ENCODE data around the gene BEGAIN. TPM values are rescaled to one million over a fixed set of nuclear protein-coding genes. Genes with fewer than 3 reads are reported as not detected.
A peak's percentile ranks its signal among the peaks of the same experiment; 100 is the strongest.

The BEGAIN gene
- total RNA-seq, 8 experiments from 2014 or later = 2.6 to 16.0 (median 3.8) TPM

DNA sequence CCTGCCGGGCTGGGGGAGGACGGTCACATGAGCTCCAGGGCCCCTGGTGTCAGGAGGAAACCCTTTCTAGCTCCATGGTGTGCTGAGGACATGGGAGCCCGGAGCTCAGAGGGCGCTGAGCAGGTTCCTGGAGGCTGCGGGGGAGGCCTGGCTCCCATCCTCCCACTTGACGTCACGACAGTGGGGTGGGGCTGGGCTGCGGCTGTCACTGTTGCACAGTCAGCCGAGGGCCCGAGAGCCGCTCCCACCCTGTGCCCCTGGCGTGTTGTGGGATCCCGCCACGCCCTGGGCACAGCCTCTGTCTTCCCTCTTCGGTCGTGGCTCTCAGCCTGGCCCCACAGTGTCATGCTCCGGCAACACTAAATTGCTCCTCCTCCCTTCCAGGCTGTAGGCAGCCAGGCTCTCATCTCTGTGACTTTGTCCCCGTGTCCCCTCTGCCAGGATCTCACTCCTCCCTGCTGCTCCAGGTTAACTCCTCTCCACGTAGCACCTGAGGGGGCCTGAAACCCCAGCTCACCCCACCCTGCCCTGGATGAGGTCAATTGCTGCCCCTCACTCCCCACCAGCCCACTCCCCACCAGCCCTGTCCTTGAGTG, 33.0 kb downstream of the BEGAIN start:
- Histone ChIP-seq H3K27ac (no peak overlapping the region), H3K4me3 (no peak overlapping the region), H3K4me1 (replicated peaks in 1 of 2) (peaks cover 18 to 20% of the 10 kb centered on the region in 2 donors)
- ATAC-seq (replicated peaks in 6 of 8) = peak; percentile 3 to 77 (median 47)
- in situ Hi-C loops (cut with MboI; ENCODE audit: low pct_unique_long_range_greater_than_20kb in 2 of 9, low sequenced_read_pairs in 9 of 9, unreplicated experiment in 9 of 9) = no loop called here
- 0 to 83% methylated on average over 1 to 4 of the region's 19 CpGs; no CpG with 5 or more reads in 8 of the 10 experiments for WGBS, 10 experiments

DNA sequence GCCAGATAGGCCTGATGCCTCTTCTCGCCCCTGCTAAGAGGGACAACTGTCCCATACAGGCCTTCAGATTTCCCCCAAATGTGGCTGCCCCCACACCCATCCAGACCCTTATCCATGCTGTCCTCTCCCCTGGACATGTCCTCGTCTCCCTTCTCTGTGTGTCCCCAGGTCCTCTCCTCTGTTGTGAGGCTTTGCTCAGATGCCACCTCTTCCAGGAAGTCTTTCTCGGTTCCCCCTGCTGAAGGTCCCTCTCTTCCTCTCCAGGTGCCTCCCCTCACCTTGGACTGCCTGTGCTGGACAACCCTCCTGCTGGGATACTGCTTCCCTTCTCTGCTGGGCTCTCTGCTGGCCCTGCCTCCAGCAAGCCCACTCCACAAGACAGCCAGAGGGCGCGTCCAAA, 33.7 kb downstream of the BEGAIN start:
- in situ Hi-C loops (cut with MboI; ENCODE audit: low pct_unique_long_range_greater_than_20kb in 2 of 9, low sequenced_read_pairs in 9 of 9, unreplicated experiment in 9 of 9) = no loop called here
- no peak for ATAC-seq (replicated peaks in 6 of 8)
- 80 to 93% methylated on average over 1 to 3 of the region's 5 CpGs; no CpG with 5 or more reads in 8 of the 10 experiments for WGBS, 10 experiments

DNA sequence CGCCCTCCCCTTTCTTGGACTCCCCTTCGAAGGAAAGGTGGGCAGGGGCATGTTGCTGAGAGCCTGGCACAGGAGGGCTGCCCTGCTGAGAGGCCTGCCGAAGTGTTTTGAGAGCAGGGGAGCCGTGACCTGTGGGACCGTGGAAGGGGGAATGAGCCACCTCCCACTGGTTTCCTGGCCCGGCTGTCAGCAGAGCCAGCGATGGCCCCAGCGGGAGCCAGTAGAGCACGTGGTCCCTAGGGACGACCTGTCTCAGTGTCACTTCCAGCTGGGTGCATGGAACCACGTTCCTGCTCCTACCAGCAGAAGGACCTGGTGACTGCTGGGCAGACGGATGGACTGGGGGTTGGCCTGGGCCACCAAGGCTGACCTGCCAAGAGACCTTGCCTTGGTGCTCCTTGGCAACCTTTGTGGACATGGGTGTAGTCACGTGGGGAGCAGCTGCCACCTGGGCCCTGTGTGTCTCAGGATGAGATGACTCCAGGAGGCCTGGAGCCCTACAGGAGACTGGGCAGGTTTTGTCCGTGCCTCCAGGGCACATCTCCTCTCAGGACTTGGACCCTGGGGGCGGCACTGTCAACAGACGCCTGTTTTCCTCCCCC, 34.6 kb downstream of the BEGAIN start:
- in situ Hi-C loops (cut with MboI; ENCODE audit: low pct_unique_long_range_greater_than_20kb in 2 of 9, low sequenced_read_pairs in 9 of 9, unreplicated experiment in 9 of 9) = no loop called here
- 73 to 93% (median 80%) methylated on average over 1 to 7 of the region's 16 CpGs; no CpG with 5 or more reads in 5 of the 10 experiments for WGBS, 10 experiments
- no peak for ATAC-seq (replicated peaks in 6 of 8)

More for the DNA sequence above, 33.7 kb downstream of the BEGAIN start:
- Histone ChIP-seq H3K4me3 (no peak overlapping the region), H3K4me1 (replicated peaks in 1 of 2) (peaks cover 18 to 20% of the 10 kb centered on the region in 2 donors), H3K27ac (no peak overlapping the region)

DNA sequence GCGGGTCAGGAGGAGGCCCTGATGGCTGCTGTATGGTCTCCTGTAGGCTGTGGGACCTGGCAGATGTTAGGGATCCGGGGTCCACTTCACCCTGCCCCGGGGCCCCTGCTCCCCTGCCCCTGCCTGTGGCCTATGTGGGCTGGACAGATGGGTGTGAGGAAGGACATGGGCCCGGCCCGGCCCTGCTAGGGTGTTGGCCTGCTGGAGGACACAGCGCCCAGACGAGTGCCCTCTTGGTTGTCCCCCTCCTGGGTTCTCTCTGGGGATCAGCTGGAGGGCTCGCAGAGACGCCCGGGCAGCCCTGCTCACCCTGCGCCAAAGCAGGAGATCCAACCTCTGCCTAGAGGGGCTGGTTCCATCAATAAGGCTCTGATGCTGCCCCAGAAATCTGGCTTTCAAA, 36.2 kb downstream of the BEGAIN start:
- no peak for ATAC-seq (replicated peaks in 6 of 8)
- in situ Hi-C loops (cut with MboI; ENCODE audit: low pct_unique_long_range_greater_than_20kb in 2 of 9, low sequenced_read_pairs in 9 of 9, unreplicated experiment in 9 of 9) = no loop called here
- peaks cover 12 to 16% of the 10 kb centered on the region in 2 donors for H3K4me1 ChIP-seq (replicated peaks in 1 of 2)
- H3K27ac ChIP-seq = no peak overlapping the region
- 75 to 100% (median 80%) methylated on average over 3 of the region's 11 CpGs; no CpG with 5 or more reads in 7 of the 10 experiments for WGBS, 10 experiments
- no peak overlapping the region for H3K4me3 ChIP-seq

More for the DNA sequence above, 34.6 kb downstream of the BEGAIN start:
- Histone ChIP-seq H3K27ac (no peak overlapping the region), H3K4me3 (no peak overlapping the region), H3K4me1 (replicated peaks in 1 of 2) (peaks cover 18 to 20% of the 10 kb centered on the region in 2 donors)

DNA sequence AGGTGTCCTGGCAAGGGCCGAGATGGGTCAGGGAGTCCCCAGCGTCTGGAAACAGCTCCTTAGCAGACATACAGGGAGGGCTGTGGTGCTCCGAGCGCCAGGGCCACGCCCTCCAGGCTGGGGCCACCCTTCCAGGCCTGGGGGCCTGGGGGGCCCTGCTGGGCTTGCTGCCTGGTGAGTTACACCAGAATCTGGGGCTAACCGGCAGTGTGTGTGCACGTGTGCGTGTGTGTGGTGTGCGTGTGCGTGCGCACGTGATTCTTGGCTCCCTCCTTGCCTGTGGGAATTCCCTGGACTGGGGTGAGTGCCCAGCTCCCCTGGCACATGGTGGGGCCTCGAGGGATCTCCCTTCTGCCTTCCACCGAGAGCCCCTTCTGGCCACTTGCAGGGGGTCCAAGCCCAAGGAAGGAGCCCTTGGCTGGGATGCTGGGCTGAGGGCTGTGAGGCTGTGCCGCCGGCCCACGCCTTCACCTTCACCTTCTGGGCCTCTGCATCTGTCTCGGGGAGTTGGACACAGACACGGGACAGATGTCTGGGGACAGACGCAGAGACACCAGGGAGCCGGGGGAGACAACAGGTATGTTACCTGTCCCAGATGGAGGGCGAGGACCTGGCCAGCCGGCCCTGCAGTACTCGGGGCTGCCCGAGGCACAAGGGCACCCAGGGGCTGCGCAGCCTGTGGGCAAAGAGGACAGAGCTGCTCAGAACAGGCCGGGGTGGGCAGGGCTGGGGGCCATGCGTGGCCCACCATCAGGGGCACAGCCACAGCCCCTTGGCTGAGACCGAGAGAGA, 37.2 kb downstream of the BEGAIN start:
- 80% methylated on average over 1 of the region's 29 CpGs; no CpG with 5 or more reads in 9 of the 10 experiments for WGBS, 10 experiments
- in situ Hi-C loops (cut with MboI; ENCODE audit: low pct_unique_long_range_greater_than_20kb in 2 of 9, low sequenced_read_pairs in 9 of 9, unreplicated experiment in 9 of 9) = no loop called here
- Histone ChIP-seq H3K27ac (no peak overlapping the region), H3K4me1 (replicated peaks in 1 of 2) (peaks cover 3 to 8% of the 10 kb centered on the region in 2 donors), H3K4me3 (no peak overlapping the region)
- ATAC-seq (replicated peaks in 6 of 8) = peak in 6 of 8 experiments; percentile 10 to 15 (median 12)

DNA sequence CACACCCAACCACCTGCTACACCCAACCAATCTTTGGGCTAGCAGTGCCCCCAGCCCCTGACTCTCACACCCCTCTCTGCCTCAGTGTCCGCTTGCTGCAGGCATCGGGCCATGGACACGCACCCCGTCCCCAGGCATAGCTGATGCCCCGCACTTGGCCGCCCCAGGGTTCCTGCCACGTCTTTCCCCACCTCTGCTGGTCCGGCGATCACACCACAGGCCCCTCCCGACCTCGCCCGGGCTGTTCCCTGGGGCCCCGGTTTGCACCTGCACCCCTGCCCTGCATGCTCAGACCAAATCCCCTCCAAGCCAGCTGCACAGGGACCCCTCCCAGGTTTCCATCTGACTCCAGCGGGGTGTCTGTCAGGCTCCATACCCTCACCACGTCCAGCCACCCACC, 38.3 kb downstream of the BEGAIN start:
- no peak for ATAC-seq (replicated peaks in 6 of 8)
- Histone ChIP-seq H3K27ac (no peak overlapping the region), H3K4me1 (replicated peaks in 1 of 2) (peaks cover 0 to 7% of the 10 kb centered on the region in 2 donors), H3K4me3 (no peak overlapping the region)
- 100% methylated on average over 1 of the region's 15 CpGs; no CpG with 5 or more reads in 9 of the 10 experiments for WGBS, 10 experiments
- in situ Hi-C loops (cut with MboI; ENCODE audit: low pct_unique_long_range_greater_than_20kb in 2 of 9, low sequenced_read_pairs in 9 of 9, unreplicated experiment in 9 of 9) = no loop called here

DNA sequence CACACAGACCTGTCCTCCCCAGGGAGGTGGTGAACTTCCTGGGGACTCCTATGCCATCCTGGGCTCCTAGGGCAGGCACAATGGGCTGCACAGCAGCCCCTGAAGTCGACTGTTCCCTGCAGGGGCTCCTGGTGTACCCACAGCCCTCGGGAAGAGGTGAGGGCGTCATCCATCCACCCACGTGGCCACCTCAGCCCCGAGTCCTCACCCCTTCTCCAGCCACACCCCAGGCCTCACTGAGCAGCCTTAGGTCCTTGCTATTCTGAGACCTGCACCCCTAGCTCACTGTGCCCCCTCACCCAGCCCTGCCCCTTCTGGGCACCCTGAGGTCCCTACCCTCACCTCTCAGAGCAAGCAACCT, 38.9 kb downstream of the BEGAIN start:
- no peak for ATAC-seq (replicated peaks in 6 of 8)
- Histone ChIP-seq H3K27ac (no peak overlapping the region), H3K4me3 (no peak overlapping the region), H3K4me1 (replicated peaks in 1 of 2) (peaks cover 0 to 5% of the 10 kb centered on the region in 2 donors)
- in situ Hi-C loops (cut with MboI; ENCODE audit: low pct_unique_long_range_greater_than_20kb in 2 of 9, low sequenced_read_pairs in 9 of 9, unreplicated experiment in 9 of 9) = no loop called here
- WGBS, 10 experiments = 0 to 80% methylated on average over 1 of the region's 5 CpGs; no CpG with 5 or more reads in 8 of the 10 experiments

DNA sequence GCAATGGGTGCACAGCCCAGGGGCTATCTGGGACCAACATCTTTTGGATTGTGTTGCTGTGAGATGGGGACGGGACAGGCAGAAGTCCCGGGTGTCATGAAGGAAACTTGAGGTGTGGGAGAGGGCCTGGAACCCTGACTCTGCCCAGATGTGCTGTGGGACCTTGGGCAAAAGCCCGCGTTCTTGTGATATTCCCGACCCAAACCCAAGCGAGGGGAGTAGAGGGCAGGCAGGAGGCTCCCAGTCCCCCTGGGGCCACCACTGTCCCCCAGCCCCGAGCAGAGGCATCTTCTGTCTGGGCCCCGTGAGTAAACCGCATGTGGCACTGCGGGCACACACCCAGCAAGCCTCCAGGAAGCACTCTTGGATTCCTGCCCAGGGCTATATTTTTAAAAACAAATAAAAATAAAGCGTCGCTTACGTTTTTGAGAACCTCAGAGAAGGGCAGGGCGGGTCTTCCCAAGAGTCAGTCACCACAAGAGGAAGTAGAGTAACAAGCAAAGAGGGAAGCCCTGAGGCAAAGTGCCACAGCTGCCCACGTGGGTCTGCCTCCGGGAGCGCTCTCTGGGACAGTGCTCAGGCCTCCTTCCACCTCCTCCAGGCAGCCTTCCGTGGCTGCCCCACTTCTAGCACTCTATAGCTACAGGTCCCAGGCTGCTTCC, 39.5 kb downstream of the BEGAIN start:
- peak in 2 of 8 experiments; percentile 12 to 68 for ATAC-seq (replicated peaks in 6 of 8)
- WGBS, 10 experiments = 44 to 88% (median 85%) methylated on average over 1 to 7 of the region's 18 CpGs; no CpG with 5 or more reads in 6 of the 10 experiments
- Histone ChIP-seq H3K4me1 (replicated peaks in 1 of 2) (peaks cover 0 to 5% of the 10 kb centered on the region in 2 donors), H3K27ac (no peak overlapping the region), H3K4me3 (no peak overlapping the region)
- in situ Hi-C loops (cut with MboI; ENCODE audit: low pct_unique_long_range_greater_than_20kb in 2 of 9, low sequenced_read_pairs in 9 of 9, unreplicated experiment in 9 of 9) = no loop called here

DNA sequence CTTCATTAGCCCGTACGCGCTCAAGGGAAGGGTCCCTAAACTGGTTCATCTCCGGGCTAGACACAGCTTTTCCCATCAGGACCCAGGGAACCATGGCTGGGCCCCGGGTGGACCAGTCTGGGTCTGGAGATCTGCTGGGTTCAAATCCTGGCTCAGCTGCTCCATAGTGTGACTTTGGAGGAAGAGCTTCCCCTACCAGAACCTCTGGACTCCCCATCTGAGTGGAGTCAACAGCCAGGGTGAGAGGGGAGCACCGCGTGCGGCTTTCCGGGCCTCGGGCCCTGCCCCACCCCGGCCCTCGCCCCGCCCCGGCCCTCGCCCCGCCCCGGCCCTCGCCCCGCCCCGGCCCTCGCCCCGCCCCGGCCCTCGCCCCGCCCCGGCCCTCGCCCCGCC, 41.2 kb downstream of the BEGAIN start:
- Histone ChIP-seq H3K4me3 (peak overlapping the region in 1 of 5 donors; percentile 19), H3K27ac (no peak overlapping the region), H3K4me1 (replicated peaks in 1 of 2) (peaks cover 0 to 5% of the 10 kb centered on the region in 2 donors)
- in situ Hi-C loops (cut with MboI; ENCODE audit: low pct_unique_long_range_greater_than_20kb in 2 of 9, low sequenced_read_pairs in 9 of 9, unreplicated experiment in 9 of 9) = no loop called here
- peak in 2 of 8 experiments; percentile 23 to 35 for ATAC-seq (replicated peaks in 6 of 8)
- WGBS, 10 experiments = 60 to 87% (median 82%) methylated on average over 2 to 4 of the region's 28 CpGs; no CpG with 5 or more reads in 7 of the 10 experiments

DNA sequence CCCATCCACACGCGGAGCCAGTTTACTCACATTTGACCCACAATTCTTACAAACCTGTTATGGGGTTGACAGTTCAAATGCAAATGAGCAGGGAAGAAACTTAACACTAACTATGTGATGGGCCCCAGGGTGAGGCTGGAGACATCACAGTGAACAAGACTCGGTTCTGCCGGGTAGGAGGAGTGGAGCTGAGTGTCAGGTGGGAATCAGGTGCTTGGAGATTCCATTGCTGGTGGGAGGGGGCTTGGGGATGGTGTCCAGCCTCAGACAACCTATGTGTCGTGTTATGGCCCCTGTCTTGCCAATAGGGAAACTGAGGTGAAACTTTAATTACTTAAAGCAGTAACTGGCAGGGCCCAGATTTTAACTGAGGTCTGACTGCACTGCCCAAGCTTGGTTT, 41.9 kb downstream of the BEGAIN start:
- in situ Hi-C loops (cut with MboI; ENCODE audit: low pct_unique_long_range_greater_than_20kb in 2 of 9, low sequenced_read_pairs in 9 of 9, unreplicated experiment in 9 of 9) = no loop called here
- Histone ChIP-seq H3K27ac (no peak overlapping the region), H3K4me1 (replicated peaks in 1 of 2) (peaks cover 0 to 5% of the 10 kb centered on the region in 2 donors), H3K4me3 (no peak overlapping the region)
- ATAC-seq (replicated peaks in 6 of 8) = no peak
- 41 to 100% (median 73%) methylated on average over 1 to 5 of the region's 5 CpGs; no CpG with 5 or more reads in 5 of the 10 experiments for WGBS, 10 experiments

DNA sequence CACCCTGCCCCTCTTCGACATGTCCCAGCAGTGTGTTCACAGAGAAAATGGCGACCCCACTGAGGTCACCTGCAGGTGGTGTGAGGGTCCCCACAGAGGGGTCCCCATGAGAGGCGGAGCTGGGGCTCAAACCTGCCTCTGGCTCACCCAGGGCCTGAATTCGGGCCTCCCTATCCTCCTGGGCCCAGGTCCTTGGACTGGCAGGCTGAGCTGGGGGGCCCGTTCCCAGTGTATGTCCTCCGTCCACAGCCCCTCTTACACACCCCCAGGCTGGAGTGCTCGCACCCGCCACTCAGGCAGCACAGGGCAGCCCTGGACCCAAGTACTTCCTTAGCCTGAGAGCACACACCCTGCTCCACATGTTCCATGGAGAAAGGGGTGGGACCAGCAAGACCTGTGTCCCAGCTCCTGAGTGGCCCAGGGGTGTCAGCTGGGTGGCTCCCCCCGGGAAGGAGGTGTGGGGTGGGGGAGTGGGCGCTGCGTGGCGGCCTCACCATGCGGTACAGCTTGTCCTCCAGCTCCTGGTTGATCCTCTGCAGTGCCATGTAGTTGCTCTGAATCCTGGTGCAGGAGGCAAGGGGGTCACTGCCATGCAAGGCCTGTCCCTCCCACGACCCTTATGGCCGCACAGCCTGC, 42.6 kb downstream of the BEGAIN start:
- WGBS, 10 experiments = 55 to 100% (median 70%) methylated on average over 1 to 4 of the region's 15 CpGs; no CpG with 5 or more reads in 7 of the 10 experiments
- Histone ChIP-seq H3K4me1 (replicated peaks in 1 of 2) (peaks cover 0 to 2% of the 10 kb centered on the region in 2 donors), H3K4me3 (no peak overlapping the region), H3K27ac (no peak overlapping the region)
- peak in 6 of 8 experiments; percentile 8 to 52 (median 27) for ATAC-seq (replicated peaks in 6 of 8)
- in situ Hi-C loops (cut with MboI; ENCODE audit: low pct_unique_long_range_greater_than_20kb in 2 of 9, low sequenced_read_pairs in 9 of 9, unreplicated experiment in 9 of 9) = no loop called here
